Measurements from ENCODE around the gene LIN54.

LIN54 gene

GRCh38 chr4:82899374-82900065 is 111.1 kb downstream of the LIN54 start:
- peak overlapping the region; percentile 97 for H3K27ac ChIP-seq

GRCh38 chr4:82898322-82899243 is 112.0 kb downstream of the LIN54 start:
- no peak overlapping the region for H3K27ac ChIP-seq
- no peak for TF ChIP-seq ZFX (IDR thresholded peaks at IDR 0.05)
- TF ChIP-seq, protein P1, sequence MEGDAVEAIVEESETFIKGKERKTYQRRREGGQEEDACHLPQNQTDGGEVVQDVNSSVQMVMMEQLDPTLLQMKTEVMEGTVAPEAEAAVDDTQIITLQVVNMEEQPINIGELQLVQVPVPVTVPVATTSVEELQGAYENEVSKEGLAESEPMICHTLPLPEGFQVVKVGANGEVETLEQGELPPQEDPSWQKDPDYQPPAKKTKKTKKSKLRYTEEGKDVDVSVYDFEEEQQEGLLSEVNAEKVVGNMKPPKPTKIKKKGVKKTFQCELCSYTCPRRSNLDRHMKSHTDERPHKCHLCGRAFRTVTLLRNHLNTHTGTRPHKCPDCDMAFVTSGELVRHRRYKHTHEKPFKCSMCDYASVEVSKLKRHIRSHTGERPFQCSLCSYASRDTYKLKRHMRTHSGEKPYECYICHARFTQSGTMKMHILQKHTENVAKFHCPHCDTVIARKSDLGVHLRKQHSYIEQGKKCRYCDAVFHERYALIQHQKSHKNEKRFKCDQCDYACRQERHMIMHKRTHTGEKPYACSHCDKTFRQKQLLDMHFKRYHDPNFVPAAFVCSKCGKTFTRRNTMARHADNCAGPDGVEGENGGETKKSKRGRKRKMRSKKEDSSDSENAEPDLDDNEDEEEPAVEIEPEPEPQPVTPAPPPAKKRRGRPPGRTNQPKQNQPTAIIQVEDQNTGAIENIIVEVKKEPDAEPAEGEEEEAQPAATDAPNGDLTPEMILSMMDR (conservative IDR thresholded peaks at IDR 0.05): peak; percentile 57

More at GRCh38 chr4:82899374-82900065, 111.1 kb downstream of the LIN54 start:
- TF ChIP-seq ZFX (IDR thresholded peaks at IDR 0.05): no peak
- TF ChIP-seq, protein P1 (conservative IDR thresholded peaks at IDR 0.05): no peak

DNA sequence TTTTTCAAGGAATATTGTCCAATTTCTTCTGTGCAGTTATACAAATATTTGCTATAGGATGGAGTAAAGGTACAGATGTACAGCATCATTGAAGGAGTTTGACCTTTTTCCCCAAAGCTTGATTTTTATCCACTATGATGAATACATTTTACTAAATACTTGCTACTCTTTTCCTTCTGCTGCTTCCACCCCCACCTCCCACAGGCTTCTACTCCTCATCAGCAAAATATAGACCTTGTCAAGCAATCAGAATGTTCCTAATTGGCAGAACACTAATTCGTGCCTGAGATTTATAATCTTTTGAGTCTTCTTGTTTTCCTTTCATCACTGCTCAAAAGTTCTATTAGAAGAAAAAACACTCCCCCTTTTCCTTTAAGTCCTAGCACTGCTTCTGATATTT is 113.9 kb downstream of the LIN54 start:
- TF ChIP-seq ZFX (IDR thresholded peaks at IDR 0.05): no peak
- H3K27ac ChIP-seq: no peak overlapping the region

DNA sequence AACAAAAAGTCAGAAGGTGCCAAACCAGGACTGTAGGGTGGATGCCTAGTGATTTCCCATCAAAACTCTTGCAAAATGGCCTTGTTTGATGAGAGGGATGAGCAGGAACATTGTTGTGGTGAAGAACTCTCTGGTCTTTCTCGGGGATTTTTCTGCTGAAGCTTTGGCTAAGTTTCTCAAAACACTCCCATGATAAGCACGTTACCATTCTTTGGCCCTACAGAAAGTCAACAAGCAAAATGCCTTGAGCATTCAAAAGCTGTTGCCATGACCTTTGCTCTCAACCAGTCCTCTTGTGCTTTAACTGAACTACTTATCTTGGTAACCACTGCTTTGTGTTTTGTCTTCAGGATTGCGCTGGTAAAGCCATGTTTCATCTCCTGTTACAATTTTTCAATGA is 116.7 kb downstream of the LIN54 start:
- TF ChIP-seq, protein P1 (conservative IDR thresholded peaks at IDR 0.05): no peak
- no peak for TF ChIP-seq ZFX (IDR thresholded peaks at IDR 0.05)
- H3K27ac ChIP-seq: no peak overlapping the region

GRCh38 chr4:82892467-82892802 is 118.2 kb downstream of the LIN54 start:
- TF ChIP-seq, protein P1 (conservative IDR thresholded peaks at IDR 0.05): no peak
- TF ChIP-seq ZFX (IDR thresholded peaks at IDR 0.05): no peak
- no peak overlapping the region for H3K27ac ChIP-seq

GRCh38 chr4:82891707-82892466 is 118.7 kb downstream of the LIN54 start:
- TF ChIP-seq, protein P1 (conservative IDR thresholded peaks at IDR 0.05): 0 out of 2 replicates have a peak, but pooled peaks have one; percentile 2
- TF ChIP-seq ZFX (IDR thresholded peaks at IDR 0.05): no peak
- H3K27ac ChIP-seq: peak overlapping the region; percentile 97

DNA sequence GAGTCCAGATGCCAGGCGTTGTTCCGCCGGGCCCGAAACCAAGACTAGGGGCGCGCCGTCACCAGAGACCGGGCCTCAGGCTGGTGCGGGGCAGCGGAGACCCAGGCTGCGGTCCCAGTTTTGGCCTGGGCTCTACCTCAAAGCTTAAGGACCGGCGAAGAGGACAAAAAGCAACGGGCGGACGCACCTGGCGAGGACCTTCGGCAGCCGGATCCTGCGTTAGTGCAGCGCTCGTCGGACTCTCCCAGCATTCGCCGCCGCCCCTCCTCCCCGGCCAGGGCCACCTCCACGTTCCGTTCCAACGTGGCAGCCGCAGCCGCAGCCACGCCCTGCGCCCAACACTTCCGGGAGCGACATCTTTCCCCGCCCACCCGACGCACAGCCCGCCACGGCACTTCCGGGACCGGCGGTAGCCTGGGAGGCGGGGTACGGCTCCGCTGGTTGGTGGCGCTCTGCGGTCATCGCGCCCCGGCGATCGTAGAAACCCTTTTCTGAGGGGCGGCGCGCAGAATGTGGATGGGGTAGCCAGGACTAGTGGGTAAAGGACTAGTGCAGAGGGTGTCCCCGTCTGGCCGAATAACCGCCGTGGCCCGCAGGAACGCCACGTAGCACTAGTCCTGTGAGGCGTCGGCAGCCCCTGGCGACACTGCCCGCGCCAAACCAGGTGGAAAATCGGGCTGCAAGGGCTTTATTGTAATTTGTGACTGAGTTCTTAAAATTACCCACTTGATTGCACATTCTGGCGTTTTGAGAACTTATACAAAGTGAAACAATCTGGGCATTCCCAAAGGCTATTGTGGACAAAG is 119.5 kb downstream of the LIN54 start, which contains the start of gene SEC31A:
Gene SEC31A (minus strand): TSS at position 253 of the 806 bp plus-strand sequence. CDS start 9,217 bp downstream, outside the sequence.
- peak within 1 kb of the TSS; percentile 97 for H3K27ac ChIP-seq
- TF ChIP-seq, protein P1 (conservative IDR thresholded peaks at IDR 0.05): peak; percentile 18
- TF ChIP-seq ZFX (IDR thresholded peaks at IDR 0.05): peak; percentile 87

All from C4-2B (cell line).